Esophagus squamous epithelium (tissue), 4 donors: ENCODE data around the gene IL17RD.

Source experiments
- CTCF ChIP-seq, 6 experiments: fragments of 450-650 bp in 4 of 6; fragments of 200-600 bp in 2 of 6; sonication (generic) in 2 of 6; IDR thresholded peaks; one replicate each; pipeline ENCODE4 v1.5.1; 2016 to 2019; ENCODE audit warnings: antibody characterized with exemption in 6 of 6, mild to moderate bottlenecking in 4 of 6, moderate library complexity in 4 of 6
- POLR2A ChIP-seq, 4 donors: fragments of 450-650 bp; IDR thresholded peaks; one replicate each; pipeline ENCODE4 v1.6.1; 2017; ENCODE audit warnings: antibody characterized with exemption in 4 of 4, mild to moderate bottlenecking in 4 of 4, moderate library complexity in 3 of 4

DNA sequence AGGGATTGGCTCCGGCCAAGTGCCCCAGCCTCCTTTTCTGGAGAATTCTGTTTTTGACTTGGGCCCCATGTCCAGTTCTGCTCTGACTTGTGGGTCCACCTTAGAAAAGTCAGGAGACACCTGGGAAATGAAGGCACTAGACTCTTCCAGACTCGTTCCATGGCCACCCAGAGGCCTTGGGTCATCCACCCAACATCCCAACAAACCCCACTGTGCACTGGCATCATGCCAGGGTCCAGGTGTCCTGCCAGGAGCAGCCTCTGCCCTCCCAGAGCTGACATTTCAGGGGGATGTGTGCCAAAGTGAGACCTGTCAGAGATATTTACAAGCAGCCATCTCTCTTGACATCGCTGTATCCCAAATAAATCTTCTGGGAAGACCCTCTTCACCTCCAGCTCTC, 91.5 kb downstream of the IL17RD start:
- TF ChIP-seq CTCF (IDR thresholded peaks at IDR 0.05): no peak
- TF ChIP-seq POLR2A (IDR thresholded peaks at IDR 0.05): no peak
